Natural killer cell (primary cell): Measurements from ENCODE around the gene PKM. TPM values are rescaled to one million over a fixed set of nuclear protein-coding genes. Genes with fewer than 3 reads are reported as not detected.
A peak's percentile ranks its signal among the peaks of the same experiment; 100 is the strongest.

Experiments
- ATAC-seq, 3 donors: fragments of 150-1000 bp in 2 of 3; fragments of 200-7000 bp in 1 of 3; cut with Tn5 transposase; 1 replicate in 1 of 3; 2 replicates in 2 of 3; pipeline ENCODE4 v1.10.0; 2021; ENCODE audit warnings: mild to moderate bottlenecking in 2 of 3, moderate library complexity in 2 of 3
- DNase-seq, 2 donors: peaks; one replicate each; pipeline versions ENCODE4 v3.0.0 to v3.0.0-alpha.2; 2013 to 2021; ENCODE audit warnings: mixed read lengths in 1 of 2
- H3K27ac ChIP-seq: one replicate; pipeline ENCODE4 v1.5.1; 2013; ENCODE audit warnings: mild to moderate bottlenecking, low read length
- H3K27me3 ChIP-seq: one replicate; pipeline ENCODE4 v1.6.1; 2013; ENCODE audit warnings: low read length; ENCODE audit not compliant: control insufficient read depth, insufficient read depth
- H3K36me3 ChIP-seq: one replicate; pipeline ENCODE4 v1.6.1; 2013; ENCODE audit warnings: low read length; ENCODE audit not compliant: control insufficient read depth, insufficient read depth
- H3K4me1 ChIP-seq: one replicate; pipeline ENCODE4 v1.6.1; 2013; ENCODE audit warnings: low read length; ENCODE audit not compliant: control insufficient read depth, insufficient read depth
- H3K4me3 ChIP-seq: one replicate; pipeline ENCODE4 v1.5.1; 2013; ENCODE audit warnings: low read length
- H3K9me3 ChIP-seq: one replicate; pipeline ENCODE4 v1.6.1; 2013; ENCODE audit warnings: low read length; ENCODE audit not compliant: control insufficient read depth, insufficient read depth
- H3K27ac Mint-ChIP-seq, 2 donors: one replicate each; pipeline ENCODE4 v1.8.0; 2022; ENCODE audit warnings: mild to moderate bottlenecking in 2 of 2, mixed read lengths in 2 of 2, moderate library complexity in 1 of 2
- H3K27me3 Mint-ChIP-seq, 2 donors: one replicate each; pipeline ENCODE4 v1.8.0; 2022; ENCODE audit warnings: low read depth in 2 of 2, mixed read lengths in 2 of 2
- H3K36me3 Mint-ChIP-seq: one replicate; pipeline ENCODE4 v1.8.0; 2022; ENCODE audit warnings: mixed read lengths
- H3K4me1 Mint-ChIP-seq, 2 donors: one replicate each; pipeline ENCODE4 v1.8.0; 2022; ENCODE audit warnings: mixed read lengths in 2 of 2
- H3K4me3 Mint-ChIP-seq: one replicate; pipeline ENCODE4 v1.8.0; 2022; ENCODE audit warnings: mild to moderate bottlenecking, moderate library complexity, mixed read lengths
- H3K9me3 Mint-ChIP-seq, 2 donors: one replicate each; pipeline ENCODE4 v1.8.0; 2022; ENCODE audit warnings: mixed read lengths in 2 of 2
- WGBS: methylation state at CpG from one replicate; pipeline ENCODE4 v1.1.7; 2013; ENCODE audit warnings: missing lambda C conversion rate; ENCODE audit not compliant: insufficient coverage; 5-methylcytosine and 5-hydroxymethylcytosine counted together
- intact Hi-C: fragments of 100-400 bp; cut with micrococcal nuclease; formaldehyde crosslinking; loops from one replicate; pipeline ENCODE4 v1.14.2; 2022
- total RNA-seq, 4 donors: library from RNA; stranded (reverse); fragments of 120-200 nt in 1 of 4; gene quantifications; one replicate each; pipeline versions ENCODE4 v1.2.3 to v1.2.4, GENCODE V29; 2013 to 2022
- TF ChIP-seq, protein P1 (sequence below): fragments of 200-600 bp; IDR thresholded peaks from one replicate; pipeline ENCODE4 v1.8.0; 2022; ENCODE audit warnings: antibody characterized with exemption

Gene PKM
- total RNA-seq, 3 donors from 2014 or later (not counting 1 experiment from before 2014, with no cell fraction given): 121 to 180 (median 155) TPM

DNA sequence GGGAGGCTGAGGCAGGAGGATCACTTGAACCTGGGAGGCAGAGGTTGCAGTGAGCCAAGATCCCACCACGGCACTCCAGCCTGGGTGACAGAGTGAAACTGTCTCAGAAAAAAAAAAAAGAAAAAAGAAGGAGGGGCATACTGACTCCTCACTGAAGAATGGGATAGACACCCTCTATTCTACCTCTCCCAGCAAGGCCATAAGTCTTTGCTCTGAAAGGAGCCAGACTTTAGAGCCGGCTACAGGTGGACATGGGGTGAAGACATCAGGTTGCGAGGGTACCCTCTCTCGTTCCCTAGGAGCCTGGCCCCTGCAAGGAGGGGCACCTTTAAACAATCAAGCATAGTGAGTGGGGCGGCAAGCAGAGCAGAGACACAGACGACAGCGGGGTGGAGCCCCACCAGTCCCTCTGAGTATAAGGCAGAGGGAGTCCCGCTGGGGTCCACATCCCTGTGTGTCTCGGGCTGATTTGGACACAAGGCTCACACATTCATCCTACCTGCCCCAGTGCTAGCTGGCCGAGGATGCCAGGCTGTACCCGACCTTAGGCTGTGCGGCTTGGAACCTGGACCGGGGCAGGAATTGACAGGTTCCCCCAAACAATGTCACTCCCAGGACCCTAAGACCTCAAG is 34.5 kb downstream of the PKM start:
- Histone ChIP-seq H3K4me1 (peaks cover 6% of the 10 kb centered on the region), H3K27me3 (peaks cover 2% of the 10 kb centered on the region), H3K9me3 (no peaks in the 10 kb centered on the region), H3K4me3 (no peak overlapping the region), H3K36me3 (peaks cover 31% of the 10 kb centered on the region), H3K27ac (no peak overlapping the region)
- intact Hi-C loops: loop anchor here (5.0 to 10.0 kb wide), 2 partner anchors 76 to 478 kb away; partner anchors contain the start of gene PARP6
- Mint-ChIP-seq H3K27ac (no peak overlapping the region), H3K4me1 (peaks cover 5% of the 10 kb centered on the region in 2 donors), H3K4me3 (no peak overlapping the region), H3K27me3 (peaks cover 17 to 20% of the 10 kb centered on the region in 2 donors), H3K9me3 (no peaks in the 10 kb centered on the region), H3K36me3 (no peaks in the 10 kb centered on the region)
- DNase-seq: no peak
- TF ChIP-seq, protein P1, sequence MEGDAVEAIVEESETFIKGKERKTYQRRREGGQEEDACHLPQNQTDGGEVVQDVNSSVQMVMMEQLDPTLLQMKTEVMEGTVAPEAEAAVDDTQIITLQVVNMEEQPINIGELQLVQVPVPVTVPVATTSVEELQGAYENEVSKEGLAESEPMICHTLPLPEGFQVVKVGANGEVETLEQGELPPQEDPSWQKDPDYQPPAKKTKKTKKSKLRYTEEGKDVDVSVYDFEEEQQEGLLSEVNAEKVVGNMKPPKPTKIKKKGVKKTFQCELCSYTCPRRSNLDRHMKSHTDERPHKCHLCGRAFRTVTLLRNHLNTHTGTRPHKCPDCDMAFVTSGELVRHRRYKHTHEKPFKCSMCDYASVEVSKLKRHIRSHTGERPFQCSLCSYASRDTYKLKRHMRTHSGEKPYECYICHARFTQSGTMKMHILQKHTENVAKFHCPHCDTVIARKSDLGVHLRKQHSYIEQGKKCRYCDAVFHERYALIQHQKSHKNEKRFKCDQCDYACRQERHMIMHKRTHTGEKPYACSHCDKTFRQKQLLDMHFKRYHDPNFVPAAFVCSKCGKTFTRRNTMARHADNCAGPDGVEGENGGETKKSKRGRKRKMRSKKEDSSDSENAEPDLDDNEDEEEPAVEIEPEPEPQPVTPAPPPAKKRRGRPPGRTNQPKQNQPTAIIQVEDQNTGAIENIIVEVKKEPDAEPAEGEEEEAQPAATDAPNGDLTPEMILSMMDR: no peak
- ATAC-seq: no peak
- 90% methylated on average over 13 of the region's 13 CpGs for WGBS

DNA sequence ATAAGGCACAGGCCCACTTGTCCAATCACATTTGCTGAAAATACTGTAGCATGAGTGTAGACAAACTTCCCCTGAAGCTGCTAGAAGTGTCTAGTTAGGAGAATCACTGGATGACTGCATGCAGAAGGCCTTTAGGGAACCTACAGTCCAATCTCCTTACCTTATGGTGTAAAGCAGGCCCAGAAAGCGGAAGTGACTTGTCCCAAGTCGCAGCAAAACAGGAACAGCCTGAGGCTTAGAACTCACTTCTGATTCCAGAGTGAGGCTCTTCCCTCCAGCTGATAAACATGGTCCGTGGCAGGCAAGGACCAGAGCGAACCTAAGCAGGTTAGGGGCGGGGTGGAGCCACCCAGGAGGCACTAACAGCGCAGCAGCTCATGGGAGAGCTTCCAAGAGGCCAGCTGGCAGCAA is 35.9 kb downstream of the PKM start:
- H3K27ac ChIP-seq: no peak overlapping the region

DNA sequence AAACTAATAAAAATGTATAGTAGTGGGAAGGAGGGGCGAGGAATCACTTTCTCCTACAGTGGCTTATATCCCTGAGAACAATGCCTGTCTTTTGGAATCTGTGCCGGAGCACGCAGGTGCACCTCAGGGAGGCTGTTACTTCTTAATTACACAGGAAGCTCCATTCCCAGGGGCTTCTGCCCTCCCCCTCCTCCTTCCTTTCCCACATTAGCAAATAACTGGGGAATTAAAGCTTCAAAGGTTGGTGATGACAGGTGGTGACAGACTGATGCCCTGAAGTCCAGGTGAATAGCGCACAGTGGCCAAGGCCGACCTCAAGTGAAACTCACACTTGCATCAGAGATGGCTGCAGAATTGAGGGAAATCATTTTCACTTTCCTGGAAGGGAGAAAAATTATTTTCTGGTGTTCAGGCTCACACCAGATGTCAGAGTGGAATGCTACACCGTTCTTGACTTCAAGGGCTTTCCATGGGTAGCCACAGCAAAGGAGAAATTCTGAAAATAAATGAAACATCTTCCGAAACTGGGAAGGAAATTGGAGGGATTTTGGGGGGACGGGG is 37.1 kb downstream of the PKM start:
- TF ChIP-seq, protein P1: no peak
- H3K27me3 ChIP-seq: peaks cover 2% of the 10 kb centered on the region
- no peaks in the 10 kb centered on the region for H3K9me3 ChIP-seq
- ATAC-seq: no peak
- H3K4me3 ChIP-seq: no peak overlapping the region
- no peak overlapping the region for H3K27ac ChIP-seq
- Mint-ChIP-seq H3K27me3 (peaks cover 24 to 33% of the 10 kb centered on the region in 2 donors), H3K27ac (no peak overlapping the region), H3K4me1 (peaks cover 5% of the 10 kb centered on the region in 2 donors), H3K4me3 (no peak overlapping the region), H3K9me3 (no peaks in the 10 kb centered on the region), H3K36me3 (no peaks in the 10 kb centered on the region)
- no peak for DNase-seq
- H3K4me1 ChIP-seq: peaks cover 6% of the 10 kb centered on the region
- peaks cover 6% of the 10 kb centered on the region for H3K36me3 ChIP-seq
- intact Hi-C loops: loop anchor here (10.0 kb wide), 1 partner anchor 481 kb away; no protein-coding TSS in a partner anchor
- 94% methylated on average over 6 of the region's 8 CpGs for WGBS

More for the DNA sequence above, 35.9 kb downstream of the PKM start:
- Histone ChIP-seq H3K4me3 (no peak overlapping the region), H3K4me1 (peaks cover 6% of the 10 kb centered on the region), H3K36me3 (peaks cover 17% of the 10 kb centered on the region), H3K27me3 (peaks cover 2% of the 10 kb centered on the region), H3K9me3 (no peaks in the 10 kb centered on the region)
- intact Hi-C loops: loop anchor here (5.0 to 10.0 kb wide), 2 partner anchors 77 to 480 kb away; partner anchors contain the start of gene PARP6
- 50% methylated on average over 6 of the region's 6 CpGs for WGBS
- Mint-ChIP-seq H3K27ac (no peak overlapping the region), H3K4me3 (no peak overlapping the region), H3K27me3 (peaks cover 24 to 32% of the 10 kb centered on the region in 2 donors), H3K9me3 (no peaks in the 10 kb centered on the region), H3K36me3 (no peaks in the 10 kb centered on the region), H3K4me1 (peaks cover 5% of the 10 kb centered on the region in 2 donors)
- TF ChIP-seq, protein P1: no peak
- ATAC-seq (peak in 1 of 3 donors; percentile 54), DNase-seq (no peak)
